Inferior parietal cortex (tissue), 1 donor: ENCODE data around the gene SOCS6.
"Not testable (repeated sequence)": the region's sequence is repeated elsewhere in the genome, so short reads cannot be mapped to it uniquely, and the experiment has no call there.

ENCODE experiments used
- DNase-seq: peaks from one replicate; pipeline ENCODE4 v3.0.0-alpha.2; 2016; ENCODE audit errors: extremely low spot score

The SOCS6 gene

DNA sequence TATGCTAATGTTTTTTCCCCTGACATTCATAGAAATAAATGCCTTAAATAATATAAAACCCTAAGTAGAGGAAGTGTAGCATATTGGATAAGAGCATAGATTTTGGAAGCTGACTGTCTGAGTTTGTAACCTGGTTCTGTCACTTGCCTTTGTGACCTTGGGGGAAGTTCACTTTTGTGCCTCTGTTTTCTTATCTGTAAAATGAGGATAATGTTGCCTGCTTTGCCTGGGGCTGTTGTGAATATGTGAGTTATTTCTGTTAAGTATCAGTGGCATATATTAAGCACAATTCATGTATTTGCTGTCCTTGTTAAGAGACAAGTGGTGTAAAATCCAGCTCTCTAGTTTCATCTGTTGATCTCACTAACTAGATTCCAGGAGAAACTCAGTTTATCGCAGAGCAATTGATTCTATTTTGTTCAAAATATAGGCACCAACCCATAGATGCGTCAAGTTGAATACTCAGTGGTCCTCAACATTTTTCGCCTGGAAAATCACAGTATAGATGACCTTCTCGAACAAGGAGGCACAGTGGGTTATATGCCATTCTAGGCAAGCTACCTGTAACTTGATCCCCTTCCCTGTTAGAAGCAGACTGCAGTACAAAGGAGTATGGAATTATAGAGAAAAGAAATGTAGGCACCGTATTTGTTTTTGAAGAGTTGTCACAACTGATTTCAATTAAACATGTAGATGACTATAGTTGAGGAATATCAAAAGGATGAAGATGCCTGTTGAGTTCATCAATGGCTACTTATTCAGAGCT, 67.0 kb downstream of the SOCS6 start:
- DNase-seq: no peak

DNA sequence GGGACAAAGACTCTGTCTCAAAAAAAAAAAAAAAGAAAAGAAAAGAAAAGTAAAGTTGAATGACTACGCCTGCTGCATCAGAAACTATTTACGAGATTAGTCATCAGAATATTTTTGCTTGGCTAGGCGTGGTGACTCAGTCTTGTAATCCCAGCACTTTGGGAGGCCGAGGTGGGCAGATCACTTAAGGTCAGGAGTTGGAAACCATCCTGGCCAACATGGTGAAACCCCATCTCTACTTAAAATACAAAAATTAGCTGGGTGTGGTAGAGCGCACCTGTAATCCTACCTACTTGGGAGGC, 69.2 kb downstream of the SOCS6 start:
- not testable (repeated sequence) for DNase-seq

DNA sequence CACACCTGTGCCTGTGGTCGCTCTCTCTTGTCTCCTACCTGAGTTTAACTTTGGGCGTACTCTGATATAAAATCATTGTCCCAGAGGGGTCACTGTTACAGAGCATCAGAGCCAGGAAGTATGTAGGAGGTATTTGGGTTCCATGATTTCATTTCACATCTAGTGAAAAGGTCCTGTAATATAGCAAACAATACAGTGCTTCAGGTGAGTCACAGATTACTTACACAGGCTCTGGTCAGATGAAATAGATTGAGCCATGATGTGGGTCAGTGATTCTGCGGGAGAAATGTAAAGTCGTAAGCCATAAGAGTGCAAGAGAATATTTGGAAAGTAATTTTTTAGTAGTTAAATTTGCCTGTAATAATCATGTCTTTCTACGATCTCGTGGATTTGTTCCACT, 70.2 kb downstream of the SOCS6 start:
- DNase-seq: no peak

DNA sequence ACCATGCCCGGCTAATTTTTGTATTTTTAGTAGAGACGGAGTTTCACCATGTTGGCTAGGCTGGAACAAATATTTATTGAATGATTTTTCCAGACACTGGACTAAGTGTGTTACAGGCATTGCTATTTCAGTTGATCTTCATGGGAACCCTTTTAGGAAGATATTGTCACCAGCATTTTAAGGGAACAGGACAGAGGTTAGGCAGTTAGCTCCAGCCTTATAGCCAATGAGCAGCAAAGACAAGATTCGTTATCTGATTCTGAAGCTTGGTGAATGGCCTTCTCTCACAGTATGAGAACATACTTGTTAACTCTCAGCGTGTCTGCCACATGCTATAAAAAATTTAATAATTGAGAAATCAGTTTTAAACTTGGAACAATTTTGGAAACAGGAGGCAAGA, 73.4 kb downstream of the SOCS6 start:
- no peak for DNase-seq

DNA sequence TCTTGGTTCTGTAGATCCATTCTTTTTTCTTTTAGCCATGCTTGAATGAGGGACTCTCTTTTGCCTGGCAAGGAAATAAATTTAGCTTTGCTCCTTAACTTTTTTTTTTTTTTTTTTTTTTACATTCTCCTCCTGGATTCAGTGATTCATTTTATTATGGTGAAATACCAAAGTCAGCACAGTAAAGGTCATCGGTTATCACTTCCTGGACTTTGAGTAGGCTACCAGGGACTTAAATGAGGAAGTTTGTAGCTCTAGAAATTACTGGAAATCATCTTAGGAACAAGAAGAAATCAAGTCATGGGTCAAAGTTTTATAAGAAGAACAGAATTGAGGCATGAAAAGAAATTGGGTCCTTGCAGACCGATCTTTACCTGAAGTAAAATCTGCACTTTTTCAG, 75.0 kb downstream of the SOCS6 start:
- no peak for DNase-seq

DNA sequence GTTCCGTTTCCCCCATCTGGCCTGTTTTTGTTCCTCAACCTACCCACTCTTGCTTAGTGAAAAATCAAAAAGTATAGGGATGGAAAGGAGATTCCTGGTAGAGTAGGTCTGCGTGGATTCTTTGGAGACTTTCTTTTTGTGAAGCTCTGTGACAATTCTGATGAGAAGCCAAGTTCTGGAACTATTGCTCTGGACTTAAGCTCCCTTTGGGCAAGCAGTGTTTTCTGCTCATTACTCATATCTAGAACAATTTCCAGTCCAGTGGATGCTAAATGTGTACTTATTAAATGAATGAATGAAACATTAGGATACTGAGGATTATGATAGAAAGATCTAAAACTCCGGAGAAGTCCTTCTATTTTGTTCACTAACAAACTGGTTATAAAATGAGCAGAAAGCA, 76.5 kb downstream of the SOCS6 start:
- no peak for DNase-seq

DNA sequence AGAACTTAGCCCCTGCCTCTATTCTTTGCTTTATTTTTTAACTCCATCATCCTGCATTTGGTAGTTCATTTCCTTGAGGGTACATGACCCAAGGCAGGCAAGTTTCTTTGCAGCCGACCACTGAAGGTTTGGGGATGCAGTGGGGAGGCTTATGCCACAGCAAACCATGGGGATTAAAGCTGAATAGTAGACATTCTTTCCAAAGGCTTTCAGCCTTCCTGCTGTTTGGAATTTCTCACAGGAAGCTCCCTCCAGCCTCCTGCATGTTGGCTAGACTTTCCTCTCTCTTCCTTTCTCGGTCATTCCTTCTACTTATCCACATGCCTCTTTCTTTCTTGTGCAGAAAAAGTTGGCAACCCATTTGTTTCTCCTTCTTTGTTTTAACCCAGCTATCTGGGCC, 77.3 kb downstream of the SOCS6 start:
- DNase-seq: no peak

DNA sequence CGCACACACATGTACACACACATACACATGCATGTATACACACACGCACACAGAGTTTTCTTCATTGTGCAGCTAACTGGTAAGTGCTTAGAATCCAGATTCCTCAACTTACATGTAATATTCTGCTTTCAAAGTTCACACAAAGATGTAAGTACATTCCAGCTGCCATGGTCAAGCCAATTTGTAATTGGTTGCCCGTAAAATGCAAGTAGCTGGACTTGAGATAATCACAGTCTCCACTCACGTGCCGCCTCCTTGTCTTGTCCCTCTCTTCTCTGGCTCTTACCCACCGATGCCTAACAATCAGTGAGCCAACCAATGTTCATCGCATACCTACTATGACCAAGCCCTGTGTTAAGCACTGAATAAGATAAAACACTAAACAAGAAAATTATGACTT, 77.8 kb downstream of the SOCS6 start:
- DNase-seq: no peak

DNA sequence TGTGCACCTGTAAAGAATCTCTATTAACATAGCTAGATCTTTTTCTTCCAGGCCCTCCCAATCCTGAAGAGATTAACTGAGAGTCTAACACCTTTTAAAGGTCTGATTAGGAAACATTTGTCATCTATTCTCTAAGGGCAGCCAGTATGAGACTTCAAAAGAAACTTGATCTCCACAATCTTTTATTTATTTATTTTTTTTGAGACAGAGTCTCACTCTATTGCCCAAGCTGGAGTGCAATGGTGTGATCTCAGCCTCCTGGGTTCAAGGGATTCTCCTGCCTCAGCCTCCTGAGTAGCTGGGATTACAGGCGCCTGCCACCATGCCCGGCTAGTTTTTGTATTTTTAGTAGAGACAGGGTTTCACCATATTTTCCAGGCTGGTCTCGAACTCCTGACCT, 78.5 kb downstream of the SOCS6 start:
- not testable (repeated sequence) for DNase-seq

DNA sequence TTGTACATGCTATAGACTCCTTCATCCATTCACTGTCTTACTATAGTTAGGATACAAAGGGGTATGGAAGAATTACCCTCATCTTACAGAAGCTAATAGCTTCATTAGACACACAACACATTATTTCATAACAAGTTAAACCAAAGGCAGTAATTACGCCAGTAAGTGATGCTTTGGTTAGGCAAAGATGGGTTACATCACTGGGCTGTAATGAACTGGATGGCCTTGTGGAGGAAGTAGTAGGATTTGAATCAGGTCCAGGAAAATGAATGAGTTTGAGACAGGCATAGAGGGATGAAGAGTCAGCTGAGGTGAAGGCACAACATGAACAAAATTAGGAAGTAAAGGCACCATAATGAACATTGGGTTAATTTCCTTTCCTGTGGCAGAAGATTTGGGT, 80.1 kb downstream of the SOCS6 start:
- no peak for DNase-seq

DNA sequence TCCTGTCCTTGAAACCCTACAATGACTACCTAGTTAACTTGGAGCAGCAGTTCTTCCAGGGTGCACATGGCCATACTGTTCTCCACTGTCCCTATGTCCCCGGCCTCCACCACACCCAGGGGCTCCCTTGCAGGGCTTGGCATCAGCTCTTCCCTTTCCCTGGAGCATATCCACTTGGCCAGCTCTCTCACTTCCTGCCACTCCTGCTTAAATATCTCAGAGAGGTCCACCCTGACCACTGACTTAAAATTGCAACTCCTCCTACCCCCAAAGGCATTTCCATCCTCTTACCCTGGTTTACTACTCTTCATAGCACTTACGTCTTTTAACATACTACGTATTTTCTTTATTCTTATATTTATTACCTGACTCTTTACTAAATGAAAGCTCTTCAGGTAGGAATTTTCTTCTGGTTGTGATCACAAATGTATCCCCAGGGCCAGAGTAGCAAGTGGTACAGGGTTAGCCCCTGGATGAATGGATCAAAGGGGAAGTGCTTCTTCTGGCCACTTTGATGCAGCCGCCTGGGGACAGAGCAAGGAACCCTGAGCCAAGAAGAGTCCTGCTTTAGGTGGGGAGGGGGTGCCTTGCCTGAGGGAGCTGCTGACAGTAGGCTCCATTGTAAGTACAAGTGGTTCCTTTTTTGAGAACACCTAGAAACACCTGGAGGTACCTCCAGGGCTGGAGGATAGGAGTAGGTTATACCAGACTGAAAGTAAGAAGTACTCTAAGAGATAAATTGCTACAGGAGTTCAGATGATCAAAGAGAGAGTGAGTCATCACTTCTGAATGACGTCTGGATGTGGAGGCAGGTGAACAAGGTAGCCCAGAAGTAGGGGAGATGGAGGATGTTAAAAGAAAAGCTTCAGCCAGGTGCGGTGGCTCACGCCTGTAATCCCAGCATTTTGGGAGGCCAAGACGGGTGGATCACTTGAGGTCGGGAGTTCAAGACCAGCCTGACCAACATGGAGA, 82.2 kb downstream of the SOCS6 start:
- no peak for DNase-seq

DNA sequence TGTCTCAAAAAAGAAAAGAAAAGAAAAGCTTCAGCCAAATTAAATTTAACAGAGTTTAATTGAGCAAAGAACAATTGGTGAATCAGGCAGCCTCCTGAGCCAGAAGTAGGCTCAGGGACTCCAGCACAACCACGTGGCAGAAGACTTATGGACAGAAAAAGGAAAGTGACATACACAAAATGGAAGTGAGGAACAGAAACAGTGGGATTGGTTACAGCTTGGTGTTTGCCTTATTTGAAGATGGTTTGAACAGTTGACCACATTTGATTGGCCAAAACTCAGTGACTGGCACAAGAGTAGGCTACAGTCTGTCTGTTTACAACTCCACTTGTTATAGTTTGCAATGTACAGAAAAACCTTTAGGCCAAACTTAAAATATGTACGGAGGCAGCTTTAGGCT, 83.1 kb downstream of the SOCS6 start:
- DNase-seq: no peak

DNA sequence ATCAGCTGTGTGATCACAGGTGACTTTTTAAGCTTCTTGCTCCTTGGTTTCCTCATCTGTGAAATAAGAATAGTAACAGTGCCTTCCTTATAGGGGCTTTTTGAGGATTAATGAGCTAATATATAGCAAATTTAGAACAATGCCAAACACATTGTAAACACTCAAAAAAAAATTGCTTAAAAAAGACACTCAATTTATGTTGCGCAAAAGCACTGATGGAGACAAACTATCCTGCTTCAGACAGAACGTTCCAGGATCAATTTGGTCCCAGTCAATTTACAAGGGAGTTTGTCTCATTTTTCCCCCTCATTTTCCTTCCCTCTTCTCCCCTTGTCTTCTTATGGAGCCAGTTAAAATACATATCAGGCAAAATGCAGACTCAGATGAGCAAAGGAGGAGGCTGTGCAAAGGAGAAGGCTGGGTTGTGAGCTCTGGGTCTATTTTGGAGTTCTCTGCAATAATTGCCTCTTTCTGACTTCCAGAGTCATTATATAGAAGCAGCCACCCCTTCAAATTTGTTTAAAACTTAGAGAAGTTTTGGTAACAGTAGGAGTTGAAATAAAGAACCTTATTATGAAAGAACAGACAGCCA, 83.7 kb downstream of the SOCS6 start:
- DNase-seq: no peak

DNA sequence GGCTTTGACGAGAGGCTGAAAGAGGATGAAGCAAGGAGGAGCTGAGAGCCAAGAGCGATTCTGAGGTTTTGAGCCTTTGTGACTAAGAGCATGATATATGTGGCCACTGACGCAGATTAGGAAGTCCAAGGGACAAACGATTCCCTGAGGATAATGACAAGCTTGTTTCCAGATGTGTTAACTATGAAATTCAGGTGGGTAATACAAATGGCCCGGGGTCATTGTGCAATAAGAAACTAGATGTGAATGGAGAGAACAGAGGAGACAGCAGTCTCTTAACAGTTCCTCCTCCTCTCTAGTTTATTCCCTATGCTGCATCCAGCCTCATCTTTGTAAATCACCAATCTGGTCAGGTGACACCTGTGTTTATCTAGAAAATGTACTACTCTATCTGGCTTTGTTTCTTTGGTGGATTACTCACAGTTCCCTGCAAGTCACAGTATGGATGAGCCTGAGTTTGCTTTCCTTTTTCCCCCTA, 84.2 kb downstream of the SOCS6 start:
- no peak for DNase-seq

DNA sequence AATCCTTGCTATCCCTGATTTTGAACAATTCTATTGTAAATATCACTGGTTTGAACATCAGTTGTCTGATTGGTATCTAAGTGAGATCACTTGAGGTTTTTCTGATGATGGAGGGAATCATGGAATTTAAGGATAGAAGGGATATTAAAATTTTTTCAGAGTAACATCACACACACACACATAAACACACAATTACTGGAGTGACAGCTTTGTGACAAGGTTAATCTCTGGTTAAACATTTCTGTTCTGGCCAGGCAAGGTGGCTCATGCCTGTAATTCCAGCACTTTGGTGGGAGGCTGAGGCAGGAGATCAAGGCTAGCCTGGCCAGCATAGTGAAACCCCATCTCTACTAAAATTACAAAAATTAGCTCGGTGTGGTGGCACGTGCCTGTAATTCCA, 85.3 kb downstream of the SOCS6 start:
- DNase-seq: no peak

DNA sequence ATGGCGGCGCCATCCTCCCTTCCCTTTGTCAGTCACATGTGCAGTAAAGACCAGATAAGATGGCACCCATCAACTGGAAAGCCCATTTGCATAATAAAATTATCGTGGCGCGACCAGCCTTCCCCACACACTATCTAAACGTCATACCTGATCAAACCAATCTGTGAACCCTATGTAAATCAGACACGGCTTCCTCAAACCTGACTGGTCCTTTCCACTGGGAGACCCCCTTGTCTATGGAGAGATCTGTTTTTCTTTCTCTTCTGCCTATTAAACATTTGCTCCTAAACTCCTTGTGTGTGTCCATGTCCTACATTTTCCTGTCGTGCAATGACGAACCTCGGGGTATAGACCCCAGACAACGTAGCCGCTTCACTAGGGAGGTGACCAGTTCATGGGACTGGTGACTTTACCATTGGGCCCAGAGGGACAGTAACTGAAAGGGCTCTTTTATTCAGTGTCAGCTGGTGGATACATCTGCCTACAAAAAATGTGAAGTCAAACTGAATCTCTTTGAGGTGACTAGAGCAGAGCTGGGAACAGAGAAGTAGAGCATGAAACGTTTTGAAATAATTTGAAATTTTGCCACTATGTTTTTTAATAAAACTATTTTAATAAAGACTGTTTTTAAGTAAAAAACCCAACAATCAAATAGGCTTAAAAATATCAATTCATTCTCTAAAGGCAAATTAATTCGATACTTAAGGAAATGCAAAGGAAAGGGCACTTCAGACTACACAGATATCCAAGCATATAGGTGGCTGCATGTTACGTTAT, 87.5 kb downstream of the SOCS6 start:
- DNase-seq: no peak

DNA sequence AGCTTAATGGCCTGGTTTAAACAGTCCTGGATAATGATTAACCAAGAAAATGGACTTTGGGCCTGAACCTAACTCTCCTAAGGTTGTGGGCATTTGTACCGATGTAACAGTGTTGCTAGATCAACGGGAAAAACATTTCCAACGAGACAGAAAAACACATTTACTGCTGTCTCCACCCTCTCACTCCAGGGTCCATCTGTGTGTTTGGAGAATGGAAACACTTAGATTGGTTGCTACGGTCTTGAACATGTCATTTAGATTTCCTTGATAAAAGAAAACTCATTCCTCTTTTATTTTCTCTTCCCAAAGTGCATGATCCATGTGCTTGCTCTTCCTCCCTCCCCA, 88.0 kb downstream of the SOCS6 start:
- no peak for DNase-seq

DNA sequence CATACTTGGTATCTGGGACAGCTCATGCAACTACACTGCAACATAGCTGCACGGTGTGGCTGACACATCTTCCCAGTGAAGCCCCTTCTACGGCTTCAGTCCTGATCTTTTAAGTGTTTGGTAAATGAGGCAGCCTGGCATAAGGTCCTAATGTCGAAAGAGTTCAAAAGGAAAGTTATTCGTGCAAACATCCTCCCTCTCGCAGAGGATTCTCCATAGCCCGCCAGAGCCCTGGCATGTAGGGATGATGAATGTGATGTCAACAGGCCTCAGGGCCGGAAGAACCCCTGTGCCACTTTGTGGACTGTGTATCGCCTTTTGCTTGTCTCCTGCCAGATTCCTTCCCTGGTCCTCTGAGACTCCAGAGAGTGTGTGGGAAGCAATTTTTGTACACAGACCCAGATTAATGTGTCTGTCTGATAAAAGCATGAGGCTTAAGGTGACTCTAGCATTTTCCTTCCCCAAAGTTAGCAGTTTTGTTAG, 88.5 kb downstream of the SOCS6 start:
- DNase-seq: no peak

DNA sequence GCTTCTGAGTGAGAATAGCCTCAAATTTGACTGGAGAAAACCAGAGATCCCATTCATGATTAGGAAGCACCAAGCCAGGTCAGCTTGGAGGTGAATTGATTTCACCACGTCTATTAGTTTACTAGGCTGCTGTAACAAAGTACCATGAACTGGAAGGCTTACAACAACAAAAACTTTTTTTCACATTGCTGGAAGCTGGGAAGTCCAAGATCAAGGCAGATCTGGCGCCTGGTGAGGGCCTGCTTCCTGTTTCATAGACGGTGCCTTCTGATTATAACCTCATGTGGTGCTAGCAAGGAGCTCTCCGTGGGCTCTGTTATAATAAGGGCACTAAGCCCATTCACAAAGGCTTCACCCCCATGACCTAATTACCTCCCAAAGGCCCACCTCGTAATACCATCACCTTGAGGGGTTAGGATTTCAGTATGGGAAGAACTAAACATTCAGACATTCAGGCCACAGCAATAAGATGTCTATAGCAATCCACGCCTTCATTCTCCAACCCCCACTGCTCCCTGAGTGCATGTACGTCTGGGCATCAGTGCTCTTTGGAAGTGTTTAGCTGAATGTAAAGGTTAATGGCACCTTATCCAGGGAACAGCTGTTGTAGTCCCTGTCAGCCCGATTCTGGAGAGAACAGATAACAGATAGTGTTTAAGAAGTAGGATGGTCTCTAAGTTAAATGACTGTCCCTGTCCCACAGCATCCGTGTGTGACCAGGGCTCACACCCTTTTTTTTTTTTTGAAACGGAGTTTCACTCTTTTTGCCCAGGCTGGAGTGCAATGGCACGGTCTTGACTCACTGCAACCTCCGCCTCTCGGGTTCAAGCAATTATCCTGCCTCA, 89.2 kb downstream of the SOCS6 start:
- no peak for DNase-seq
